ENCODE measurements around the gene PRMT9. TPM values are rescaled to one million over a fixed set of nuclear protein-coding genes. Genes with fewer than 3 reads are reported as not detected.

The PRMT9 gene
- total RNA-seq, 3 donors from 2014 or later (not counting 1 experiment from before 2014, with no cell fraction given): 13.4 to 16.6 (median 13.7) TPM

DNA sequence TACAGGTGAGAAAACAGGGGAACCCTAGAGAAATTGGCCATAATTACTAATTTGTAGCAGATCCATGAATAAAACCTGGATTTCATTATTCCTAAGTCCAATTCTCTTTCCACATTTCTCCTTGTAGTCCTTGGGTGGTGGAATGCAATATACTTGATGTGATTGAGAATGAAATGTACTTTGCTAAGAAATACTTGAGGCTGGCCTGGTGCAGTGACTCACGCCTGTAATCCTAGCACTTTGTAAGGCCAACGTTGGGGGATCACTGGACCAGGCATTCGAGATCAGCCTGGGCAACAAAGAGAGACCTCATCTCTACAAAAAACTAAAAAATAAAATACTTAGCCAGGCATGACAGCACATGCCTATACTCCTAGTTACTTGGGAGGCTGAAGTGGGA, 50.9 kb downstream of the PRMT9 start:
- no peak overlapping the region for H3K27ac ChIP-seq (ENCODE audit: low read length)
- 95% methylated on average over 3 of the region's 3 CpGs for WGBS (ENCODE audit: insufficient coverage)
- DNase-seq (no peak), ATAC-seq (no peak)
- no peak overlapping the region for H3K4me3 ChIP-seq (ENCODE audit: low read length)
- Mint-ChIP-seq H3K27me3 (ENCODE audit: low read depth in 2 of 2) (no peaks in the 10 kb centered on the region), H3K4me3 (no peak overlapping the region), H3K4me1 (no peaks in the 10 kb centered on the region), H3K9me3 (no peaks in the 10 kb centered on the region), H3K36me3 (peaks cover 17% of the 10 kb centered on the region), H3K27ac (peak overlapping the region in 1 of 2 donors; percentile 5)
- no peaks in the 10 kb centered on the region for H3K4me1 ChIP-seq (ENCODE audit: control insufficient read depth, insufficient read depth, low read length)
- no peaks in the 10 kb centered on the region for H3K9me3 ChIP-seq (ENCODE audit: control insufficient read depth, insufficient read depth, low read length)
- no peaks in the 10 kb centered on the region for H3K27me3 ChIP-seq (ENCODE audit: control insufficient read depth, insufficient read depth, low read length)
- peaks cover 83% of the 10 kb centered on the region for H3K36me3 ChIP-seq (ENCODE audit: control insufficient read depth, insufficient read depth, low read length)
- intact Hi-C loops (cut with micrococcal nuclease): no loop called here
- TF ChIP-seq, protein P1, sequence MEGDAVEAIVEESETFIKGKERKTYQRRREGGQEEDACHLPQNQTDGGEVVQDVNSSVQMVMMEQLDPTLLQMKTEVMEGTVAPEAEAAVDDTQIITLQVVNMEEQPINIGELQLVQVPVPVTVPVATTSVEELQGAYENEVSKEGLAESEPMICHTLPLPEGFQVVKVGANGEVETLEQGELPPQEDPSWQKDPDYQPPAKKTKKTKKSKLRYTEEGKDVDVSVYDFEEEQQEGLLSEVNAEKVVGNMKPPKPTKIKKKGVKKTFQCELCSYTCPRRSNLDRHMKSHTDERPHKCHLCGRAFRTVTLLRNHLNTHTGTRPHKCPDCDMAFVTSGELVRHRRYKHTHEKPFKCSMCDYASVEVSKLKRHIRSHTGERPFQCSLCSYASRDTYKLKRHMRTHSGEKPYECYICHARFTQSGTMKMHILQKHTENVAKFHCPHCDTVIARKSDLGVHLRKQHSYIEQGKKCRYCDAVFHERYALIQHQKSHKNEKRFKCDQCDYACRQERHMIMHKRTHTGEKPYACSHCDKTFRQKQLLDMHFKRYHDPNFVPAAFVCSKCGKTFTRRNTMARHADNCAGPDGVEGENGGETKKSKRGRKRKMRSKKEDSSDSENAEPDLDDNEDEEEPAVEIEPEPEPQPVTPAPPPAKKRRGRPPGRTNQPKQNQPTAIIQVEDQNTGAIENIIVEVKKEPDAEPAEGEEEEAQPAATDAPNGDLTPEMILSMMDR (IDR thresholded peaks at IDR 0.05): no peak

DNA sequence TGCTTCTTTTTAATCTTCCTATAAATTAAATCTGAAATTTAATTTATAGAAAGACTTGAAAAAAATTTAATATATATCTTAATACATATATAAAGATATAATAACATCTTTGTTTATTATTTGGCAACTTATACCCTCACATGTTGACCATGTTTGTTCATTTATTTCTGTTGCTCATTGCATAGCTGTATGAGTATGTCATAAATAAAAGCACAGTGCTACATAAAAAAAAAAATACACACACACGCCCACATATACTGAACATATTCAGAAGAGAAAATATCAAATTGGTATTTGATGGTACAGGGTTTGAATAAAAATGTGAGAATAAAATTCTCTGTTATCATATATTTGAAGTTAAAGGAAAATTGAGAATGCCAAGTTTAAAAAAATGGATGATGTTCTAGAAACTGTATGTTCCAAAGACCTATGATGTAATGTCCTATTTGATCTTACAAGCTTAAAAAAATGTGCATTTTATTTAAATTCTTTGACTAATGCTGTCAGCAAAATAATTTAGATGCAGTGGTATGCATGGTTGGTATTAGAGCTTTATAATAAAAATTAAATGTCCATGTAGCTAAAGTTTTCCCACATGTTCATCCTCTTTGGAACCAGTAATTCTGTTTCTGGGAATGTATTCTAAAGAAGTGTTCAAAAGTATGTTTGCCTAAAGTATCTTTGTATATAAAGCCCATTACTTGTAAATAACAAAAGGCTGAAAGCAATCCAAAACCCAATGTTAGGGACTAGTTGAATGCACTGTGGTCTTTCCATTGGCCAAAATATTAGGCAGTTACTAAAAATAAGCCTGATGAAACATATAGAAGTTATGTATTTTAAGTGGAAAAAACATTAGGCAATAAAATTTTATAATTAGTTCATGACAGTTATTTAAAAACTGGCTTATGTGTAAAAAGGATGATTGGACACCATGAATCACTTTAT, 53.9 kb downstream of the PRMT9 start:
- TF ChIP-seq, protein P1 (IDR thresholded peaks at IDR 0.05): no peak
- Mint-ChIP-seq H3K36me3 (peaks cover 9% of the 10 kb centered on the region), H3K27me3 (ENCODE audit: low read depth in 2 of 2) (no peaks in the 10 kb centered on the region), H3K4me1 (peaks cover 0 to 6% of the 10 kb centered on the region in 2 donors), H3K27ac (no peak overlapping the region), H3K9me3 (no peaks in the 10 kb centered on the region), H3K4me3 (no peak overlapping the region)
- WGBS (ENCODE audit: insufficient coverage): no CpG with 5 or more reads among the region's 1 CpG
- ATAC-seq (no peak), DNase-seq (no peak)
- Histone ChIP-seq H3K4me1 (ENCODE audit: control insufficient read depth, insufficient read depth, low read length) (no peaks in the 10 kb centered on the region), H3K27me3 (ENCODE audit: control insufficient read depth, insufficient read depth, low read length) (no peaks in the 10 kb centered on the region), H3K9me3 (ENCODE audit: control insufficient read depth, insufficient read depth, low read length) (no peaks in the 10 kb centered on the region), H3K36me3 (ENCODE audit: control insufficient read depth, insufficient read depth, low read length) (peaks cover 87% of the 10 kb centered on the region), H3K27ac (ENCODE audit: low read length) (no peak overlapping the region), H3K4me3 (ENCODE audit: low read length) (no peak overlapping the region)
- intact Hi-C loops (cut with micrococcal nuclease): no loop called here

DNA sequence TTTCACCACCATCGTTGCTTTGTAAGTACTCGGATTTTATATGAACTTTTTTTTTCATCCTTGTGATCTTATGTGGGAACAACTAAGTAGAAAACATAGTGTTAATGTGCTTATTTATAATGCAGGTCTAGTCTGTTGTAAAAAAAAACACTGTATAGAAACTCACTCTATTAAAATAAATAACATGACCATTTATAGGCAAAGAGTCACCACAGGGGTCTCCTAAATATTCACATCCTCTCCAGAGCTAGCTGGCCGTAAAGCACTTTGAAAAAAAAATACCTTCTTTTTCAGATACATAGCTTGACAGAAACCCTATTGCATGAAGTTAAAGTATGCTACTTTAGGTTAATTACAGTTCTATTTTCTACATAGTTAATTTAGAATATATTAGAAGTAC, 55.5 kb downstream of the PRMT9 start:
- H3K36me3 ChIP-seq (ENCODE audit: control insufficient read depth, insufficient read depth, low read length): peaks cover 88% of the 10 kb centered on the region
- ATAC-seq (no peak), DNase-seq (no peak)
- H3K27ac Mint-ChIP-seq: no peak overlapping the region
- H3K4me1 ChIP-seq (ENCODE audit: control insufficient read depth, insufficient read depth, low read length): no peaks in the 10 kb centered on the region
- H3K4me3 ChIP-seq (ENCODE audit: low read length): no peak overlapping the region
- H3K9me3 ChIP-seq (ENCODE audit: control insufficient read depth, insufficient read depth, low read length): no peaks in the 10 kb centered on the region
- H3K4me1 Mint-ChIP-seq: peaks cover 0 to 6% of the 10 kb centered on the region in 2 donors
- H3K9me3 Mint-ChIP-seq: no peaks in the 10 kb centered on the region
- H3K27me3 Mint-ChIP-seq (ENCODE audit: low read depth in 2 of 2): no peaks in the 10 kb centered on the region
- 92% methylated on average over 2 of the region's 3 CpGs for WGBS (ENCODE audit: insufficient coverage)
- H3K36me3 Mint-ChIP-seq: peaks cover 10% of the 10 kb centered on the region
- no peak overlapping the region for H3K4me3 Mint-ChIP-seq
- no peaks in the 10 kb centered on the region for H3K27me3 ChIP-seq (ENCODE audit: control insufficient read depth, insufficient read depth, low read length)
- TF ChIP-seq, protein P1 (IDR thresholded peaks at IDR 0.05): no peak
- intact Hi-C loops (cut with micrococcal nuclease): no loop called here
- no peak overlapping the region for H3K27ac ChIP-seq (ENCODE audit: low read length)

Measured in natural killer cell (primary cell).